PC-3 (cell line): Measurements from ENCODE around the gene CDH13. TPM values are rescaled to one million over a fixed set of nuclear protein-coding genes. Genes with fewer than 3 reads are reported as not detected.

Experiments
- ATAC-seq: fragments of 200-7000 bp; cut with Tn5 transposase; 2 replicates; pipeline ENCODE4 v1.9.1; 2020; ENCODE audit warnings: mild to moderate bottlenecking, moderate library complexity
- BruUV-seq: library from RNA; stranded (reverse); fragments of 400-500 nt; replicated peaks from 2 replicates; lab custom pipeline; 2021; lab: Mats Ljungman, UMichigan
- CTCF ChIA-PET: fragments of 300-600 bp; sonication (Branson Sonifier 250); formaldehyde crosslinking; loops from one replicate; lab custom pipeline; 2022; ENCODE audit warnings: antibody characterized with exemption; lab: Charles Lee
- POLR2A ChIA-PET: fragments of 300-600 bp; sonication (Branson Sonifier 250); formaldehyde crosslinking; loops from one replicate; lab custom pipeline; 2022; ENCODE audit warnings: antibody characterized with exemption; ENCODE audit not compliant: unreplicated experiment; lab: Charles Lee
- DNase-seq: peaks from one replicate; pipeline ENCODE4 v3.0.0-alpha.2; 2015
- H2AFZ ChIP-seq: fragments of 300-600 bp; sonication (generic); 2 replicates; pipeline ENCODE4 v1.6.0; 2016; ENCODE audit warnings: antibody characterized with exemption, low read length
- H3F3A ChIP-seq: fragments of 300-600 bp; sonication (generic); one replicate; pipeline ENCODE4 v1.6.0; 2017; ENCODE audit warnings: antibody characterized with exemption, low read length, control low read depth, mild to moderate bottlenecking; ENCODE audit not compliant: unreplicated experiment
- H3K27ac ChIP-seq: fragments of 300-600 bp; sonication (generic); 2 replicates; pipeline ENCODE4 v1.5.1; 2016; ENCODE audit warnings: mild to moderate bottlenecking, low read length
- H3K27me3 ChIP-seq: fragments of 300-600 bp; sonication (generic); 2 replicates; pipeline ENCODE4 v1.6.1; 2016; ENCODE audit warnings: low read length, mixed read lengths
- H3K36me3 ChIP-seq: fragments of 300-600 bp; sonication (generic); 2 replicates; pipeline ENCODE4 v1.6.1; 2016; ENCODE audit warnings: low read depth, mixed run types, low read length, mixed read lengths
- H3K4me1 ChIP-seq: fragments of 300-600 bp; sonication (generic); 2 replicates; pipeline ENCODE4 v1.5.1; 2016; ENCODE audit warnings: low read length; ENCODE audit not compliant: insufficient read depth
- H3K4me2 ChIP-seq: fragments of 300-600 bp; sonication (generic); 2 replicates; pipeline ENCODE4 v1.6.0; 2016; ENCODE audit warnings: low read length
- H3K4me3 ChIP-seq: fragments of 300-600 bp; sonication (generic); 2 replicates; pipeline ENCODE4 v1.5.1; 2016; ENCODE audit warnings: mild to moderate bottlenecking, low read length, mixed read lengths
- H3K79me2 ChIP-seq: fragments of 300-600 bp; sonication (generic); 2 replicates; pipeline ENCODE4 v1.6.1; 2017; ENCODE audit warnings: low read length, mixed read lengths
- H3K9ac ChIP-seq: fragments of 300-600 bp; sonication (generic); 2 replicates; pipeline ENCODE4 v1.6.0; 2016; ENCODE audit warnings: mild to moderate bottlenecking, low read length
- H3K9me2 ChIP-seq: fragments of 300-600 bp; sonication (generic); replicated peaks from 2 replicates; pipeline ENCODE4 v1.6.1; 2016; ENCODE audit warnings: mixed run types, low read length, mixed read lengths
- H3K9me3 ChIP-seq: fragments of 300-600 bp; sonication (generic); 2 replicates; pipeline ENCODE4 v1.6.1; 2016; ENCODE audit warnings: low read length, mixed read lengths
- H4K20me1 ChIP-seq: fragments of 300-600 bp; sonication (generic); 2 replicates; pipeline ENCODE4 v1.6.1; 2016; ENCODE audit warnings: low read length, mixed read lengths
- EZH2 ChIP-seq: fragments of 300-600 bp; sonication (generic); IDR thresholded peaks from one replicate; pipeline ENCODE4 v1.6.1; 2017; ENCODE audit warnings: antibody characterized with exemption, mild to moderate bottlenecking, low read length; ENCODE audit not compliant: unreplicated experiment
- EZH2phosphoT487 ChIP-seq: fragments of 300-600 bp; sonication (generic); IDR thresholded peaks from 2 replicates; pipeline ENCODE4 v1.6.1; 2018; ENCODE audit warnings: mild to moderate bottlenecking, antibody characterized with exemption, low read length, borderline replicate concordance
- intact Hi-C: fragments of 100-400 bp; cut with micrococcal nuclease; formaldehyde crosslinking; loops from 2 replicates; pipeline ENCODE4 v1.9.0; 2023
- total RNA-seq: library from RNA; depleted of rRNA; stranded (reverse); fragments of >200 nt; gene quantifications from 2 replicates; pipeline ENCODE4 v1.2.3, GENCODE V29; 2014
- TF ChIP-seq, protein P1 (sequence below): fragments of 300-600 bp; sonication (generic); conservative IDR thresholded peaks from 2 replicates; pipeline ENCODE4 v1.5.1; 2017; ENCODE audit warnings: antibody characterized with exemption, low read depth, mild to moderate bottlenecking, low read length

The CDH13 gene
- total RNA-seq, 1 experiment from 2014 or later = 0.36 TPM

DNA sequence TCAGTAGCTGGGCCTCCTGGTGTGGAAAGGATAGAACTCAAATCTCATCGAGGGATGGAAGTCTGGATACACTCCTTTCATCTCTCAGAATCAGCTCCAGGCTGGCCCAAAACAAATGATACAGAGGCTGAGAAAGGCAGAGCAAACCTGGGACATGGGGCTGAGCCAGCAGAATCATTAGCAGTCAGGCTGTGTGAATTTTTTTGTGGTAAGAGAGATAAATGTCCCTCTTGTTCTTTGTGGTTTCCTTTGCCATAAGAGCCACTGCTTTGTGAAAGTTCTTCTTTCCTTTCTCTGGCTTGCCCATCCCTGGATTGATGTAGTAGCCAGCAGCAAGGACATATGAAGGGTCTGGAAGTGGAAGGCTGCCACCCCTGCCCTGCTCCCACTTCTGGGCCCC is 146.2 kb downstream of the CDH13 start:
- intact Hi-C loops = no loop called here
- ATAC-seq (no peak), DNase-seq (no peak)
- POLR2A ChIA-PET = no interaction called here
- no peak overlapping the region for H3K27ac ChIP-seq
- H4K20me1 ChIP-seq = no peaks in the 10 kb centered on the region
- no peak overlapping the region for H3K4me3 ChIP-seq
- H3K9me3 ChIP-seq = no peaks in the 10 kb centered on the region
- H3K4me2 ChIP-seq = no peak overlapping the region
- TF ChIP-seq EZH2phosphoT487 (no peak), EZH2 (no peak)
- TF ChIP-seq, protein P1, sequence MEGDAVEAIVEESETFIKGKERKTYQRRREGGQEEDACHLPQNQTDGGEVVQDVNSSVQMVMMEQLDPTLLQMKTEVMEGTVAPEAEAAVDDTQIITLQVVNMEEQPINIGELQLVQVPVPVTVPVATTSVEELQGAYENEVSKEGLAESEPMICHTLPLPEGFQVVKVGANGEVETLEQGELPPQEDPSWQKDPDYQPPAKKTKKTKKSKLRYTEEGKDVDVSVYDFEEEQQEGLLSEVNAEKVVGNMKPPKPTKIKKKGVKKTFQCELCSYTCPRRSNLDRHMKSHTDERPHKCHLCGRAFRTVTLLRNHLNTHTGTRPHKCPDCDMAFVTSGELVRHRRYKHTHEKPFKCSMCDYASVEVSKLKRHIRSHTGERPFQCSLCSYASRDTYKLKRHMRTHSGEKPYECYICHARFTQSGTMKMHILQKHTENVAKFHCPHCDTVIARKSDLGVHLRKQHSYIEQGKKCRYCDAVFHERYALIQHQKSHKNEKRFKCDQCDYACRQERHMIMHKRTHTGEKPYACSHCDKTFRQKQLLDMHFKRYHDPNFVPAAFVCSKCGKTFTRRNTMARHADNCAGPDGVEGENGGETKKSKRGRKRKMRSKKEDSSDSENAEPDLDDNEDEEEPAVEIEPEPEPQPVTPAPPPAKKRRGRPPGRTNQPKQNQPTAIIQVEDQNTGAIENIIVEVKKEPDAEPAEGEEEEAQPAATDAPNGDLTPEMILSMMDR = no peak
- BruUV-seq = no TSS peak
- H3K4me1 ChIP-seq = no peaks in the 10 kb centered on the region
- H3F3A ChIP-seq = no peaks in the 10 kb centered on the region
- H2AFZ ChIP-seq = no peak overlapping the region
- no peaks in the 10 kb centered on the region for H3K36me3 ChIP-seq
- H3K79me2 ChIP-seq = no peaks in the 10 kb centered on the region
- CTCF ChIA-PET = no interaction called here
- peaks cover 5% of the 10 kb centered on the region; the same call in 1 of the 2 replicates for H3K27me3 ChIP-seq
- H3K9ac ChIP-seq = no peak overlapping the region
- H3K9me2 ChIP-seq = no peaks in the 10 kb centered on the region

DNA sequence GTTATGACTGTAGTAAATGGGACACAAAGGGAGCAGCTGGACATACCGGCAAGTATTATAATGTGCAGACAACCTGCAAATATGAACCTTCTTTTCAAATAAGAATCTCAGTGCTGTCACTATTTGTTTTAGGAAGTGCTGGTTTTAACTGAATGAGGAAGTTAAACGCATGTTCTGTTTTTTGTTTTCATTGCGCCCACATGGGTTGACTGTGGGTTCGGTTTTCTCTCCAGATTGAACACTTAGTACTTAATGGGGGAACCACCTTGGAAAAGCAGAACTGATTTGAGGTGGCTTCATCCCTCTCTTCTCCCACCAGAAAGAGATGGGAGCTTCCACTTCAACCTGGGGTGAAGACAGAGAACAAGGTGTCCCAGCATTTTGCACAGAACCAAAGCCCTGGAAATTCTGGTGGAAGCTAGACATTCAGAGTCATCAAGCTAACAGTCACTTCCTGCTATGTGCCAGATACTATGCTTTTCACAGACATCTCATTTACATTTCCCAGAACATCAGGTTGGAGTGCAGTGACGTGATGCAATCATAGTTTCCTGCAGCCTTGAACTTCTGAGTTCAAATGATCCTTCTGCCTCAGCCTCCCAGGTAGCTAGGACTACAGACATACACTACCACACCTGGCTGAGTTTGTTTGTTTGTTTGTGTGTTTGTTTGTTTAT is 149.8 kb downstream of the CDH13 start:
- TF ChIP-seq EZH2 (no peak), EZH2phosphoT487 (no peak)
- TF ChIP-seq, protein P1 = no peak
- H3K4me2 ChIP-seq = no peak overlapping the region
- H3K4me1 ChIP-seq = no peaks in the 10 kb centered on the region
- no peak overlapping the region for H3K27ac ChIP-seq
- intact Hi-C loops = no loop called here
- no peaks in the 10 kb centered on the region for H4K20me1 ChIP-seq
- H3K79me2 ChIP-seq = no peaks in the 10 kb centered on the region
- no peaks in the 10 kb centered on the region for H3F3A ChIP-seq
- ATAC-seq (no peak), DNase-seq (no peak)
- no peak overlapping the region for H2AFZ ChIP-seq
- H3K9me2 ChIP-seq = no peaks in the 10 kb centered on the region
- no peaks in the 10 kb centered on the region for H3K9me3 ChIP-seq
- no peak overlapping the region for H3K9ac ChIP-seq
- no peaks in the 10 kb centered on the region for H3K36me3 ChIP-seq
- no peak overlapping the region for H3K4me3 ChIP-seq
- BruUV-seq = no TSS peak
- ChIA-PET POLR2A (no interaction called here), CTCF (no interaction called here)
- H3K27me3 ChIP-seq = peaks cover 28% of the 10 kb centered on the region

DNA sequence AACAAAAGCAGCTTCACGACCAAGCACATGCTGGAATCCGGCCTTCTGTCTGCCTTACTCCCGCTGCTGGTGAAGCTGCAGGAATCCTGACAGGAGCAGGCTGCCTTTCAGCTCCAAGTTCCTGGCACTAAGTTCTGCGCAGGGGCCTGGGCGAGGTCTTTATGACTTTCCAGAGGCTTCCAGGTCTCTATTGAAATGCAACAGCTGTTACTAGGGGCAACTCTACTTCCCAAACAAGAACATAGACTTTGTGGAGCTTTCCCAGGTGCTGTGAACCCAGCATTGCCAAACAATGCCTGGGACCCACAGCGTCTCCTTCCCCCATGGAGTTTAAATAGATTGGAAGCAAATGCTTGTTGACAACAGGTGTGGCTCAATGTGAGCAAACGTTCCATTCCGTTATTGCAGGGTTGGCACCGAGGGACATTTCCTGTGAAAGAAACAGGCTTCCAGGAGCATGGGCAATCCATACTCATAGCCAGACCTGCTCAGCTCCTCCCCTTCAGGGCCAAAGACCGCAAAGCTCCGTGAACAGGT is 156.0 kb downstream of the CDH13 start:
- BruUV-seq = no TSS peak
- no peak for ATAC-seq
- H3K9me2 ChIP-seq = no peaks in the 10 kb centered on the region
- intact Hi-C loops = no loop called here
- no peak overlapping the region for H3K9ac ChIP-seq
- no peak overlapping the region for H3K4me2 ChIP-seq
- no peak for TF ChIP-seq EZH2
- TF ChIP-seq EZH2phosphoT487 = no peak
- TF ChIP-seq, protein P1 = no peak
- H3F3A ChIP-seq = no peaks in the 10 kb centered on the region
- H3K27me3 ChIP-seq = peaks cover 28% of the 10 kb centered on the region
- no peak overlapping the region for H3K27ac ChIP-seq
- no peaks in the 10 kb centered on the region for H3K4me1 ChIP-seq
- H4K20me1 ChIP-seq = no peaks in the 10 kb centered on the region
- POLR2A ChIA-PET = no interaction called here
- no peaks in the 10 kb centered on the region for H3K9me3 ChIP-seq
- no peaks in the 10 kb centered on the region for H3K79me2 ChIP-seq
- no peak overlapping the region for H2AFZ ChIP-seq
- CTCF ChIA-PET = no interaction called here
- H3K4me3 ChIP-seq = no peak overlapping the region
- H3K36me3 ChIP-seq = no peaks in the 10 kb centered on the region
- no peak for DNase-seq
